ENCODE results near the gene MLX.
"Not testable (repeated sequence)": the region's sequence is repeated elsewhere in the genome, so short reads cannot be mapped to it uniquely, and the experiment has no call there.

The MLX gene

GRCh38 chr17:42535155-42536047 is 31.5 kb upstream of the MLX start:
- in situ Hi-C loops (cut with MboI; ENCODE audit: low sequenced_read_pairs), result no loop called here

- in situ Hi-C loops (cut with MboI; ENCODE audit: low sequenced_read_pairs), result no loop called here
Observed at GRCh38 chr17:42536048-42536371, 30.9 kb upstream of the MLX start, which contains the start of gene NAGLU. Gene NAGLU, plus strand, starts transcription at chr17:42536241. Its CDS starts 32 bp downstream, at chr17:42536273.

- in situ Hi-C loops (cut with MboI; ENCODE audit: low sequenced_read_pairs), result no loop called here
Observed at GRCh38 chr17:42536372-42537155, 30.3 kb upstream of the MLX start.

GRCh38 chr17:42537156-42537805 is 29.6 kb upstream of the MLX start:
- in situ Hi-C loops (cut with MboI; ENCODE audit: low sequenced_read_pairs), result no loop called here

- in situ Hi-C loops (cut with MboI; ENCODE audit: low sequenced_read_pairs), result no loop called here
Observed at GRCh38 chr17:42537826-42538451, 29.0 kb upstream of the MLX start.

GRCh38 chr17:42538482-42538881 is 28.4 kb upstream of the MLX start:
- in situ Hi-C loops (cut with MboI; ENCODE audit: low sequenced_read_pairs), result no loop called here

- in situ Hi-C loops (cut with MboI; ENCODE audit: low sequenced_read_pairs), result not testable (repeated sequence)
Observed at GRCh38 chr17:42540558-42540957, 26.3 kb upstream of the MLX start.

GRCh38 chr17:42541041-42541833 is 25.7 kb upstream of the MLX start:
- in situ Hi-C loops (cut with MboI; ENCODE audit: low sequenced_read_pairs), result no loop called here

- in situ Hi-C loops (cut with MboI; ENCODE audit: low sequenced_read_pairs), result no loop called here
Observed at GRCh38 chr17:42543190-42544079, 23.5 kb upstream of the MLX start.

- in situ Hi-C loops (cut with MboI; ENCODE audit: low sequenced_read_pairs), result no loop called here
Observed at GRCh38 chr17:42544874-42545283, 22.0 kb upstream of the MLX start.

- in situ Hi-C loops (cut with MboI; ENCODE audit: low sequenced_read_pairs), result not testable (repeated sequence)
Observed at GRCh38 chr17:42545755-42546505, 21.0 kb upstream of the MLX start.

- in situ Hi-C loops (cut with MboI; ENCODE audit: low sequenced_read_pairs), result no loop called here
Observed at GRCh38 chr17:42547001-42547461, 19.9 kb upstream of the MLX start.

GRCh38 chr17:42547698-42548069 is 19.2 kb upstream of the MLX start:
- in situ Hi-C loops (cut with MboI; ENCODE audit: low sequenced_read_pairs), result no loop called here

- in situ Hi-C loops (cut with MboI; ENCODE audit: low sequenced_read_pairs), result no loop called here
Observed at GRCh38 chr17:42548070-42548837, 18.6 kb upstream of the MLX start.

- in situ Hi-C loops (cut with MboI; ENCODE audit: low sequenced_read_pairs), result no loop called here
Observed at GRCh38 chr17:42548993-42549755, 17.7 kb upstream of the MLX start.

- in situ Hi-C loops (cut with MboI; ENCODE audit: low sequenced_read_pairs), result not testable (repeated sequence)
Observed at GRCh38 chr17:42552736-42553135, 14.2 kb upstream of the MLX start, which contains the start of gene HSD17B1. Gene HSD17B1, plus strand, starts transcription at chr17:42552923. Its CDS starts 11 bp downstream, at chr17:42552934.
